ENCODE data around the gene PUS3.

Gene PUS3

DNA sequence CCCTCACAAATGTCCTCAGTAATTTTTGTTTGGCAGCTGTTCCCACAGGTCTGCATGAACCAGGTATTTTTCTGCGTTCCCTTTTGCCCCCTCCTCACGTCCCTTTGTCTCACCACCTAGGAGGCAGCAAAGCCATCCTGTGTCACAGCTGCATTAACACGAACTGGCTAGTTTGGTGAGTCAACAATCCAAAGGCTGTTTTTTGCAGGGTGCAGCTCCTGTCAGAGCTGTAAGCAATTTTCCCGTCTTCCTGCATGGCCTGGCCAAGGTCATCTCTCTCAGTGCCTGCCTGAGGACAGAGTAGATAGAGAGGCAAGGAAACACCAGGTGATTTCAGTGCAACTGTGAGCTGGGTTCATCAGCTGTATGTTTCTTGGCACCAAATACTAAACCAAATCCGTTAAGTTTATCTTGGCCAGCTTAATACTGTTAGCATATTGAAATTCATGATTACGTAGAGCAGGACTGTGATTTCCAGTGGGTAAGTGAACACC lies 22.3 kb upstream of the PUS3 start:
- no peak overlapping the region for H3K27ac ChIP-seq (ENCODE audit: extremely low read depth, low read depth, low read length)
- no peaks in the 10 kb centered on the region for H3K36me3 ChIP-seq (ENCODE audit: control insufficient read depth in 2 of 2, insufficient read depth in 1 of 2, low read length in 2 of 2)
- no peaks in the 10 kb centered on the region for H3K4me1 ChIP-seq (ENCODE audit: control insufficient read depth, insufficient read depth, low read length)
- ChIA-PET POLR2A (no interaction called here), CTCF (interaction anchor here (0.6 to 8.2 kb wide), 7 partner anchors 18 to 269 kb away, joined by 3 to 131 read pairs (median 3); no protein-coding TSS in a partner anchor)
- H3K9me3 ChIP-seq (ENCODE audit: control insufficient read depth, insufficient read depth, low read depth, low read length): no peaks in the 10 kb centered on the region
- H3K4me3 ChIP-seq (ENCODE audit: low read depth, low read length): no peak overlapping the region
- TF ChIP-seq, protein P1, sequence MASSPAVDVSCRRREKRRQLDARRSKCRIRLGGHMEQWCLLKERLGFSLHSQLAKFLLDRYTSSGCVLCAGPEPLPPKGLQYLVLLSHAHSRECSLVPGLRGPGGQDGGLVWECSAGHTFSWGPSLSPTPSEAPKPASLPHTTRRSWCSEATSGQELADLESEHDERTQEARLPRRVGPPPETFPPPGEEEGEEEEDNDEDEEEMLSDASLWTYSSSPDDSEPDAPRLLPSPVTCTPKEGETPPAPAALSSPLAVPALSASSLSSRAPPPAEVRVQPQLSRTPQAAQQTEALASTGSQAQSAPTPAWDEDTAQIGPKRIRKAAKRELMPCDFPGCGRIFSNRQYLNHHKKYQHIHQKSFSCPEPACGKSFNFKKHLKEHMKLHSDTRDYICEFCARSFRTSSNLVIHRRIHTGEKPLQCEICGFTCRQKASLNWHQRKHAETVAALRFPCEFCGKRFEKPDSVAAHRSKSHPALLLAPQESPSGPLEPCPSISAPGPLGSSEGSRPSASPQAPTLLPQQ (tag by site-specific recombination; IDR thresholded peaks at IDR 0.05): no peak
- TF ChIP-seq ZNF555 (tag by site-specific recombination; conservative IDR thresholded peaks at IDR 0.05) (no peak), ZNF202 (tag by site-specific recombination; IDR thresholded peaks at IDR 0.05; ENCODE audit: borderline replicate concordance) (no peak), PRDM1 (tag by site-specific recombination; IDR thresholded peaks at IDR 0.05) (no peak), ZNF37A (tag by site-specific recombination; IDR thresholded peaks at IDR 0.05) (no peak), ZNF548 (tag by site-specific recombination; IDR thresholded peaks at IDR 0.05) (no peak), ZNF391 (tag by site-specific recombination; IDR thresholded peaks at IDR 0.05; ENCODE audit: borderline replicate concordance, low read depth) (no peak), ZFP3 (tag by site-specific recombination; IDR thresholded peaks at IDR 0.05; ENCODE audit: low read depth) (no peak), ZIC2 (tag by site-specific recombination; IDR thresholded peaks at IDR 0.05) (no peak), ZNF426 (tag by site-specific recombination; IDR thresholded peaks at IDR 0.05) (no peak), SCRT2 (tag by site-specific recombination; IDR thresholded peaks at IDR 0.05) (no peak)
- TF ChIP-seq, protein P2, sequence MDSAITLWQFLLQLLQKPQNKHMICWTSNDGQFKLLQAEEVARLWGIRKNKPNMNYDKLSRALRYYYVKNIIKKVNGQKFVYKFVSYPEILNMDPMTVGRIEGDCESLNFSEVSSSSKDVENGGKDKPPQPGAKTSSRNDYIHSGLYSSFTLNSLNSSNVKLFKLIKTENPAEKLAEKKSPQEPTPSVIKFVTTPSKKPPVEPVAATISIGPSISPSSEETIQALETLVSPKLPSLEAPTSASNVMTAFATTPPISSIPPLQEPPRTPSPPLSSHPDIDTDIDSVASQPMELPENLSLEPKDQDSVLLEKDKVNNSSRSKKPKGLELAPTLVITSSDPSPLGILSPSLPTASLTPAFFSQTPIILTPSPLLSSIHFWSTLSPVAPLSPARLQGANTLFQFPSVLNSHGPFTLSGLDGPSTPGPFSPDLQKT (IDR thresholded peaks at IDR 0.05; ENCODE audit: borderline replicate concordance, low read depth, low read length): no peak
- TF ChIP-seq, protein P3, sequence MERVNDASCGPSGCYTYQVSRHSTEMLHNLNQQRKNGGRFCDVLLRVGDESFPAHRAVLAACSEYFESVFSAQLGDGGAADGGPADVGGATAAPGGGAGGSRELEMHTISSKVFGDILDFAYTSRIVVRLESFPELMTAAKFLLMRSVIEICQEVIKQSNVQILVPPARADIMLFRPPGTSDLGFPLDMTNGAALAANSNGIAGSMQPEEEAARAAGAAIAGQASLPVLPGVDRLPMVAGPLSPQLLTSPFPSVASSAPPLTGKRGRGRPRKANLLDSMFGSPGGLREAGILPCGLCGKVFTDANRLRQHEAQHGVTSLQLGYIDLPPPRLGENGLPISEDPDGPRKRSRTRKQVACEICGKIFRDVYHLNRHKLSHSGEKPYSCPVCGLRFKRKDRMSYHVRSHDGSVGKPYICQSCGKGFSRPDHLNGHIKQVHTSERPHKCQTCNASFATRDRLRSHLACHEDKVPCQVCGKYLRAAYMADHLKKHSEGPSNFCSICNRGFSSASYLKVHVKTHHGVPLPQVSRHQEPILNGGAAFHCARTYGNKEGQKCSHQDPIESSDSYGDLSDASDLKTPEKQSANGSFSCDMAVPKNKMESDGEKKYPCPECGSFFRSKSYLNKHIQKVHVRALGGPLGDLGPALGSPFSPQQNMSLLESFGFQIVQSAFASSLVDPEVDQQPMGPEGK (tag by site-specific recombination; IDR thresholded peaks at IDR 0.05): no peak
- TF ChIP-seq, protein P4, sequence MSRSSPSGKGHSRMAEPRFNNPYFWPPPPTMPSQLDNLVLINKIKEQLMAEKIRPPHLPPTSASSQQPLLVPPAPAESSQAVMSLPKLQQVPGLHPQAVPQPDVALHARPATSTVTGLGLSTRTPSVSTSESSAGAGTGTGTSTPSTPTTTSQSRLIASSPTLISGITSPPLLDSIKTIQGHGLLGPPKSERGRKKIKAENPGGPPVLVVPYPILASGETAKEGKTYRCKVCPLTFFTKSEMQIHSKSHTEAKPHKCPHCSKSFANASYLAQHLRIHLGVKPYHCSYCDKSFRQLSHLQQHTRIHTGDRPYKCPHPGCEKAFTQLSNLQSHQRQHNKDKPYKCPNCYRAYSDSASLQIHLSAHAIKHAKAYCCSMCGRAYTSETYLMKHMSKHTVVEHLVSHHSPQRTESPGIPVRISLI (tag by site-specific recombination; IDR thresholded peaks at IDR 0.05): no peak

DNA sequence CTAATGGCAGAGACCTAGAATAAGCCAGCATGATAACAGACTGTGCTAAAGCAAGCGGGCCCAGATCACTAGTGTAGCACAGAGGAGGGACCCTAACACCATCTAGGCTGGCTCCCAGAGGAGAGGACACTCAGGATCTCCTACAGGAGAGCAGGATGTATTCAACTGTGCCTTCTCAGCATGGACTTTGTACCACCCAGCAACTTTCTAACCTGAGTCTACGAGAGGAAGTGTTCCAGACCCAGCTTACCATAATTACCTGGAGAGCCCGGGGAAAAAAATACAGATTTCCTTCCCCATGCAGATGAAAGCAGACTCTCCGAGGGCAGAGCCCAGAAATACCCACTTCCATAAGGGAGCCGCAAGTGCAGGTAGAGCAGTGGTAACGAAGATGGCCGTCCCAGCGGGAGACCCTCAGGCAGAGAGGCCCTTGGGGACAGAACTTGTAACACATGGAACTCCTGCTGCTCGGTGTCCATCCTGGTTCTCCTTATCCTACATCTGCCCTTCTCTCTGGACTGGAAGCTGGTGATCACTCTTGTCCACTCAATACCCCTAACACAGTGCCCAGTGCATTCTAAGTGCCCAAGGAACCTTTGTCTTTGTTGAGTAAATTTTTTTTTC lies 21.5 kb upstream of the PUS3 start:
- Histone ChIP-seq H3K4me3 (ENCODE audit: low read depth, low read length) (no peak overlapping the region), H3K36me3 (ENCODE audit: control insufficient read depth in 2 of 2, insufficient read depth in 1 of 2, low read length in 2 of 2) (no peaks in the 10 kb centered on the region), H3K9me3 (ENCODE audit: control insufficient read depth, insufficient read depth, low read depth, low read length) (no peaks in the 10 kb centered on the region), H3K27ac (ENCODE audit: extremely low read depth, low read depth, low read length) (no peak overlapping the region), H3K4me1 (ENCODE audit: control insufficient read depth, insufficient read depth, low read length) (no peaks in the 10 kb centered on the region)
- no peak for TF ChIP-seq ZNF629 (tag by site-specific recombination; IDR thresholded peaks at IDR 0.05)
- no peak for TF ChIP-seq ZNF585B (tag by site-specific recombination; IDR thresholded peaks at IDR 0.05)
- TF ChIP-seq ZNF221 (tag by site-specific recombination; IDR thresholded peaks at IDR 0.05; ENCODE audit: borderline replicate concordance): no peak
- TF ChIP-seq, protein P5, sequence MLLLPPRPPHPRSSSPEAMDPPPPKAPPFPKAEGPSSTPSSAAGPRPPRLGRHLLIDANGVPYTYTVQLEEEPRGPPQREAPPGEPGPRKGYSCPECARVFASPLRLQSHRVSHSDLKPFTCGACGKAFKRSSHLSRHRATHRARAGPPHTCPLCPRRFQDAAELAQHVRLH (tag by site-specific recombination; IDR thresholded peaks at IDR 0.05): no peak
- TF ChIP-seq ZNF510 (tag by site-specific recombination; IDR thresholded peaks at IDR 0.05; ENCODE audit: insufficient replicate concordance): no peak
- ChIA-PET CTCF (interaction anchor here (0.6 to 8.2 kb wide), 8 partner anchors 18 to 363 kb away, joined by 3 to 131 read pairs (median 7); no protein-coding TSS in a partner anchor), POLR2A (no interaction called here)

Data from HEK293 (cell line).